Upper lobe of left lung (tissue), 4 donors: ENCODE data around the gene LOX.

Experiments
- CTCF ChIP-seq, 6 experiments: fragments of 450-650 bp in 4 of 6; fragments of 200-600 bp in 2 of 6; sonication (generic) in 2 of 6; IDR thresholded peaks; one replicate each; pipeline ENCODE4 v1.5.1; 2016 to 2019; ENCODE audit warnings: antibody characterized with exemption in 6 of 6
- EP300 ChIP-seq, 4 donors: sonication (generic); formaldehyde crosslinking; IDR thresholded peaks; one replicate each; pipeline ENCODE4 v1.5.1; 2017; ENCODE audit warnings: antibody characterized with exemption in 4 of 4, control low read depth in 2 of 4
- POLR2A ChIP-seq, 4 donors: fragments of 450-650 bp; IDR thresholded peaks; one replicate each; pipeline ENCODE4 v1.5.1; 2016 to 2017; ENCODE audit warnings: antibody characterized with exemption in 4 of 4, mild to moderate bottlenecking in 2 of 4

GRCh38 chr5:122097391-122097790 is 19.3 kb upstream of the LOX start:
- TF ChIP-seq CTCF (IDR thresholded peaks at IDR 0.05) = no peak
- TF ChIP-seq EP300 (IDR thresholded peaks at IDR 0.05) = no peak
- TF ChIP-seq POLR2A (IDR thresholded peaks at IDR 0.05) = no peak
